Stimulated activated CD8-positive, alpha-beta memory T cell treated with anti-CD3 and anti-CD28 coated beads, Interleukin-4, amount 100 ng/mL, for 24 hours (primary cell): Measurements from ENCODE around the gene BBOF1.

Experiments
- DNase-seq: peaks from one replicate; pipeline ENCODE4 v3.0.0-alpha.2; 2020; ENCODE audit warnings: low read depth

The BBOF1 gene

DNA sequence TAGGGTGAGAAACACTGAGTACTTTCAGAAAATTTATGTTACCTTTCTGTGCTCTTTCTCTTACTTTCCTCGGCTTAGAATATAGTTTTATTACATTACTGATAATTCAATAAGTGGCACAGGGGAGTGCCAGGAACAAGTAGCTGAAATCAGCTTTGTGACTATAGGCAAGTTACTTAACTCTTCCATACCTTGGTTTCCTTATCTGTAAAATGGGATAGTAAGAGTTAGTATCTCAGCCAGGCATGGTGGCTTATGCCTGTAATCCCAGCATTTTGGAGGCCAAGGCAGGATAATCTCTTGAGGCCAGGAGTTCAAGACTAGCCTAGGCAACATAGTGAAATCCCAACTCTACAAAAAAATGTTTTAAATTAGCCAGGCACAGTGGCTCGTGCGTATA, 15.4 kb downstream of the BBOF1 start:
- DNase-seq, result no peak

DNA sequence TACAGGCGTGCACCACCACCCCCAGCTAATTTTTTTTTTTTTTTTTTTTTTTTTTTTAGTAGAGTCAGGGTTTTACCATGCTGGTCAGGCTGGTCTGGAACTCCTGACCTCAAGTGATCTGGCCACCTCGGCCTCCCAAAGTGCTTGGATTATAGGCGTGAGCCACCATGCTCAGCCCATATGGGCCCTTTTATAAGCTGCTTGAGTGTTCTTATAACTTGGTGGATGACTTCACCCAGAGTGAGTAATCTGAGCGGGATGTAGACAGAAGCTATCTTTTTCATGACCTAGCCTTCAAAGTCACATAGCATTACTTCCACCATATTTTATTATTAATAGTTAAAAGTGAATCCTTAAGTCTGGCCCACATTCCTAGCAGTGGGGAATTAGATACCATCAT, 16.4 kb downstream of the BBOF1 start:
- no peak for DNase-seq

DNA sequence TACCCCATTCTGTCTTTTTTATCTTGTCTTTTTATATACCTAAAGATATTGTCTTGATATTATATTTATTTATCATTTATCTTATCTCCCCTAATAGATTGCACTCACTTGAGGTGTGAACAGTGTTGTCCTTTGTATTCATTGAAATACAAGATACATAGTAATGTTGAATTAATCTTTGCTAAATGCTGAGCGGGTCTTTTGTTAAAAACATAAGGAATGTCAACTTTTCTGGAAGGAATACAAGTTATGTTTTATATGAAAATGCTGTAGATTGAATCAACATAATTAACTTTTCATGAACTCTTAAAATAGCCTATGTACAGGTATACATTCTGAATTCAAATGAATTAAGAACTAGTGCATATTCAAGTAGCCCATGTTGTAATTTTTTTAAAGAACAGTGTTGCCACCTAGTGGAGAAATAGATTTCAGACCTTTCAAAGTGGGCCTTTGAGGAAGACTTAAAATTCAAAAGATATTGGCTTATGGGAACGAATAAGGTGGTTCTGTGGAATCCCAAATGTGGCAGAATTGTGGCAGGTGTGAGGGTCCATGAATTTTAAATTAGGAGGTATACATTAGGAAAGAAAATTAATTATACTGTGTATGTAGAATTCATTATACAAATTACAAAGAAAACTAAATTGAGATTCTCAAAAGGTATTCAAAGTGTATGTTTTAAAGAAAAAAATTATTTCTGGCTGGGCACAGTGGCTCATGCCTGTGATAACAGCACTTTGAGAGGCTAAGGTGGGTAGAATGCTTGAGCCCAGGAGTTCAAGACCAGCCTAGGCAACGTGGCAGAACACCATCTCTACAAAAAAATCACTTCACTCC, 19.1 kb downstream of the BBOF1 start:
- DNase-seq, result no peak

DNA sequence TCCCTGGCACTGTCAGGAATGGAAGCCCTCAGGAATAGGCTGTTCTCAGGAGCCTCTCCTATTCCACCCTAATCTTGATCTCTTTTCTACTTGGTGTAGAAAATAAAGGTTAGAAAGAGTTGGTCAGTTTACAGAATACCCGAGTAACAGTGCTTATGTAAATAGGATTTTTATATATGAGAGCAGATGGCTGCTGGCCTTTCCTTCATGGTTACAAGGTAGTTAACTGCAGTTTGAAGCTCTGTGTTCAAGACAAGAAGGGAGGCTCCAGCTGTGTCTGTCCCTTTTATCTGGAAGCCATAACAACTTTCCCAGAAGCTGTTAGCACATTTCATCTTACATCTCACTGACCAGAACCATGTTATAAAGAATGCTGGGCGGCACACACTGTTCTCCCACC, 23.1 kb downstream of the BBOF1 start:
- DNase-seq, result no peak

DNA sequence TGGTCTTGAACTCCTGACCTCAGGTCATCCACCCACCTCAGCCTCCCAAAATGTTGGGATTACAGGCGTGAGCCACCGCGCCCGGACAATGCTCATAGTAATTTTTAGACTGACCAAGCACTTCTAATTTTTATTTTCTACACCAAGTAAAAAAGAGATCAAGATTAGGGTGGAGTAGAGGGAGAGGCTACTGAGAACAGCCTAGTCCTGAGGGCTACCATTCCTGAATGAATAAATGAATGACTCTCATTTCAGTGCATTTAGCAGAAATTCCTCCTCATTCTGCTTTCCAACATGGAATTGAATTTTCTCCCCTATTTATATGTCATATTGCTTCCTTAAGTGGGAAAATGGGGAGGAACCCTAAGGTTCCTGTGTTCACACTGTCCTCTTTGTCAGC, 26.4 kb downstream of the BBOF1 start:
- no peak for DNase-seq

DNA sequence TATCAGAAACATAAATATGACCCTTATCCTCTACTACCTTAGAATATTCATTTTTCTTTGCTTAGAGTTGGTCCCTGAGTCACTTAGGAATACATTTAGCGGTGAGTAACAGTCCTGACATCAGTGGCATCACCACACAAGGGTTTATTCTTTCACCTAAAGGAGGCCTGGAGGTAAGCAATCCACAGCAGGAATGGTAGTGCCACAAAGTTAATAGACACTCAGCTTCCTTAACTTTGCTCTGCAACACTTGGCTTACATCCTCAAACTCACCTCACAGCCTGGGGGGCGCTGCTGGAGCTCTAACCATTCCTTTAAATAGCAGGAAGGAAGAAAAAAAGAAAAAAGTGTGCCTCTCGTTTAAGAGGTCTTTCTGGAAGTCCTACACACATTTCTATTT, 29.1 kb downstream of the BBOF1 start:
- no peak for DNase-seq

DNA sequence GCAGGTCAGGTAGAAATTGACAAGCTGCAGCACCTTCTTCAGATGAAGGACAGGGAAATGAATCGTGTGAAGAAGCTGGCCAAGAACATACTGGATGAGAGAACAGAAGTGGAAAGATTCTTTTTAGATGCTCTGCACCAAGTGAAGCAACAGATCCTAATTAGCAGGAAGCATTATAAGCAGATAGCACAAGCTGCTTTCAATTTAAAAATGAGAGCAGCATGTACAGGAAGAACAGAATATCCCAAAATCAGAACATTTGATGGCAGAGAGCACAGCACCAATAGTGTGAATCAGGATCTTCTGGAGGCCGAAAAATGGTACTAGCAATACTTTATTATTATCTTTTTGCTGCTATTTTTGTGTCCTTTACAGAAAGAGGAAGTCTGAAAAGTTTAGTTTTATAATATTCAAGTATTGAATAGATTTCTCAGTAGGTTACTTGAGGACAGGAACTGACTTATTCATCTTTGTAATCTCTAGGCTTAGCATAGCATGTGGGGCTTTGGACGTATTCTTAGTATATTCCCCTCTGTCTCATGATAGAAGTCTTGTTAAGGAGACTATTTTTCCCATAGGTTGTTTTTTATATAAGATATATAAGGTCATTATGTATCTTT, 30.8 kb downstream of the BBOF1 start:
- no peak for DNase-seq

DNA sequence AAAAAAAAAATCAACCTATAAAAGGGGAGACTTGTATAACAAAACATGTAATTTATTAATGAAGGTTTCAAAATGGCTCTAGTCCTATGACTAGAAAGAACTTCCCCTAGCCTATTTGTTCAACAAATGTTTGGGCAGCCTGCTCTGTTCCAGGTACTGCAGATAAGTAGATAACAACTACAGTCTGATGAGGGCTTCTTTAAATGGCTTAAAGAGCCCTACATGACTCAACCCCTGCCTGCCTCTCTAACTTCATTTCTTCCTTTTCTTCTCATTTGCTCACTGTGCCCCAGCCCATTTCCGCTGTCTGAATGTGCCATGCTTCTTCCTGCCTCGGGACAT, 43.6 kb downstream of the BBOF1 start:
- DNase-seq, result no peak

DNA sequence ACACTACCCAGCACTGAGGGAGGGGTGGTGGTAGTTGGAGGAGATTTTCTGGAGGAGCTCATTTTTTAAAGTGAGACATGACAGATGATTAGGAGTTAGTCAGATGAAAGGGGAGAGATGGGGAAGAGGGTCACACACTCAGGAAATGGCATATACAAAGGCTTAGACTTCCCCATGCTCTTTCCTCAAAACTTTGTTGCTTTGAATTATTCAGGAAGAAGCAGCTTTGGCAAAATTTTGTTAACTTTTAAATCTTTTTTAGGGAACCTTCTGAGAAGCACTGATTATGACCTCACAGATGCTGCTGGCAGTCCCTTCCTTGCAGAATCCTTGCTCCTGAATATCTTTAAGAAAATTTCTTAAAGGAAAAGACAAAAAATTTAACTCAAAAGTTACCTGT, 45.3 kb downstream of the BBOF1 start:
- no peak for DNase-seq

DNA sequence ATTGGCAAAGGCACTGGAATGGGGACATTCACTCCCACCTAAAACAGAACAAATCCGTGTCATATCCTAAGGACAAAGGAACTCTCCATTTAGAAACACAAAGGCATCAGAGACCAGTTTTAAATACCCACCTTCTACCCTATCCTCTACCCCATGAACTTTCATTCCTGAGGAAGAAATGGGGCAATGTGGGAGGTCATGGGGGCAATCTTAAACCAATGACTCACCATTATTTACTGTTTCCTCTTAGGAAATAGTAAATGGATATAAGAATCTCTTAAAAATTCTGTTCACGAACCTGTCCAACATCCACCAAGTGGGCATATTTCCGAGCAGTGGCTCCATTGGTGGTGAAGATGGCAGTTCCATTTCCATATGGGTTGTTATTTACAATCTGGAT, 45.7 kb downstream of the BBOF1 start:
- no peak for DNase-seq

DNA sequence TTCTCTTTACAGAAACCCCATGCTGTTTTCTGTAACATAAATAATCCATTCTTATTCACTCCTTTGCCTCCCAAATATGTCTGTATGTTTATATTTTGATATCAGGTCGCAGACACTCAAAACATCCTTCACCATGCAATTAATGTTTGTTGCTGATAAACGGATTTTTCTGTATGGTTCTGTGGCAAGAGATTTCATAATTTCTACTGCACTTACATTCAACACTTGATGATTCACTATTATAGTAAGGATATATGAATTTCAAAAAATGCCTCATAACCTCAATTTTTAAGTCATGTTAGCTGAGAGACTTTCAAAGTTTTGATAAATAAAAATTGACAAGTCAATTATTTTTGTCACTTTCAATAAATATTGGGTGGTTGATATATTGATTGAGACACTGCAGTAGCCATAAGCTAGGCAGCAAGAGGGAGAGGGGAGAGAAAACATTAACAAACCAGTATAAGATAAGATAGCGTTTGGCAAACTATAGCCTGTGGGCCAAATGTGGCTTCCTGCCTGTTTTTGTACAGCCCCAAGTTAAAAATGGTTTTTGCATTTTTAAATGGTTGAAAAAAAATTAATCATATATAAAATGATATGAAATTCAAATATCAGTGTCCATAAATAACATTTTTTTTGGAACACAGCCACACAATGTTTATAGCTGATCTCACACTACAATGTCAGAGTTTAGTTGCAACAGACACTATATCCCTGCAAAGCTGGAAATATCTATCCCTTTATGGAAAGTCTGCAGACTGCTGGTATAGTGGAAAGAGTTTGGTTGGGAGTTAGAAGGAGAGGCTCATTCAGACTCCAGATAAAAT, 46.8 kb downstream of the BBOF1 start:
- no peak for DNase-seq

DNA sequence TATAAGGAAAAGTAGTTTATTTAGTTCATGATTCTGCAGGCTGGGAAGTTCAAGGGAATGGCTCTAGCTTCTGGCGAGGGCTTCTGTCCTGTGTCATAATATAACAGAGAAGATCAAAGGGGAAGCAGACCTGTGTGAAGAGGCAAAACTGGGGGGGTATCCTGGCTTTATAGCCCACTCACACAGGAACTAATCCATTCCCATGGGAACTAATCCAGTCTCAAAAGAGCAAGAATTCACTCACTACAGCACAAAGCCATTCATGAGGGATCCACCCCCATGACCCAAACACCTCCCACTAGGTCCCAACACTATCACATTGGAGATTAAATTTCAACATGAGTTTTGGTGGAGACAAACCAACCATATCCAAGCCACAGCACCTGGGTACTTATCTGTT, 58.3 kb downstream of the BBOF1 start:
- DNase-seq, result no peak

DNA sequence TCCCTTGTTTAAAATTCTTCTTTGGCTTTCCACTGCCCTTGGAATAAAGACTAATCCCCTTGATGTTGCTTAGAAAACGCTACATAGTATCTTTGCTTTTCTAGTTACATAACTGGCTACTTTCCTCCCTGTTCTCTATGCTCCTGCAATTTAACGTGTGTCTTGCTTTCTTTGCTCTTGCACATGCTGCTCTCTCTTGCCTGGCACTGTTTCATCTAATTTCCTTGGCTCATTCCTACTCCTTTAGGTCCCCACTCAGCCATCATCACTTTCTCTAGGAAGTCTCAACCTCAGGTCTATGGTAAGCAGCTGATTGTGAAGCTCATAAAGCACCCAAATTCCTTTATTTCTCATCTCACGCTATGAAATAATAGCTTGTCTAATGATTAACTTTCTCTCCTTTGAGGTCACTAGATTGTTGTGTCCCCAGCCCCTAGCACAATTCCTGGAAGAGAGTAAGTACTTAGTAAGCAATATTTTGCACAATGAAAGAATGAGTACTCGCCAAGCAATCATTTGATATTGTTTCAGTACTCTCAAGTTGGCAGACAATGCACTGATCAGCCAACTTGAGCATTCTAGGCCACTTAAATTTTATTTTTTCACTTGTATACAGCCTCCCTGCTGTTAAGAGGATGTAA, 61.8 kb downstream of the BBOF1 start:
- DNase-seq, result no peak

DNA sequence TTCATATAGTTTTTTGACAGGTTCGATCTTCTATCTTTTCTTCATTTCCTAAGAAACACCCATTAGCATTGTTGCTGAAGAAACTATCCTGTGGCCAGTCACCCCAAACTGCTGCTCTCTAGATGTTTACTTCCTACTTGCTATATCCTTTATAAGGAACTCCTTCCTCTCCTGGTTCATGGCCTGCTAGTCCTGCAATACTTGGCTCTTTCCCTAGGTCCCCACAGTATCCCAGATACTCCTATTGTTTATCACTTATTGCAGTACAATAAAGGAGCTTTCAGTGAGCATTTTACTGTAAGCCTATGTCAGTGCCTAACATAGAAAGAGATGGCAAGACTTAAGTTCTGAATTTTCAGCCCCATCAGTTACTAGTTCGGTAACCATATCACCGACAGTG, 62.3 kb downstream of the BBOF1 start:
- DNase-seq, result no peak

DNA sequence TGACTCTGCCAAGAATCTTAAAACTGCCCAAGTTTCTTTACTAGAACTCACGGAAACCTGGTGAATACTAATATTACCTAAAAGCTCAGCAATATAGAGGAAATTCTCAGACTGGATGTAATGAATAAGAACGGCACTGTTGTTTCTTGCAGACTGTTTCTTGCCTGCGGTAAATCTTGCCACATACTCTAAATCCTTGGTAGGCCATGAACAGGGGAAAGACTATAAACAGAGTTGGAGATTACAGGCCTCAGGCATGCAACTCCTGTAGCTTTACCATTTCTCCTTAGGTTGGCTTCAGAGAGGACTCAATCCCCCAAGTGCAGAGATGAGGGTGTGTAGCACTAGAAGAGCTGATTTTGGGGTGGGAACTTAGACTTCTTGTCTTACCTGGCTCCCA, 64.0 kb downstream of the BBOF1 start:
- DNase-seq, result no peak

DNA sequence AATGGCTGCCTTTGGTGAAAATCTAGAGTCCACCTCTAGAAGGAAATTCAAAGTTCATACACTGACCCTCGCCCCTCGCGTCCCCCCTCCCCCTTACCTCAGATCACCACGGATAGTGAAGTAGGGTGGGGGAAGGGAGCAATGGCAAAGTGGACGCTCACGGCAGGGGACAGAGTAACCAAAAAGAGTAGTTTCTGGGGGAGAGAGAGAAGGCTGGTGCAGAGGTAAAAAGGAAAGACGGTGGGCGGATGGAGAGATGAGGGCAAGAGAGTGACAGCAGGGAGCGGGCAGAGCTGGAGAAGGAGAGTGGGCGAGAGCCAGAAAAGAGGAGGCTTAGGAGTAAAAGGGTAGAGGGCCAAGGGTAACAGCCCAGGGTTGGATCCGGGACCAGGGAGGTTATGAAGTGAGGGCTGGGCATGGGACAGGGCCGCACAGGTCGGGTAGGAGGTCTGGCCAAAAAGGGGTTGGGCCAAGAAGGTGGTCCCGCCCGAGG, 64.7 kb downstream of the BBOF1 start:
- no peak for DNase-seq

DNA sequence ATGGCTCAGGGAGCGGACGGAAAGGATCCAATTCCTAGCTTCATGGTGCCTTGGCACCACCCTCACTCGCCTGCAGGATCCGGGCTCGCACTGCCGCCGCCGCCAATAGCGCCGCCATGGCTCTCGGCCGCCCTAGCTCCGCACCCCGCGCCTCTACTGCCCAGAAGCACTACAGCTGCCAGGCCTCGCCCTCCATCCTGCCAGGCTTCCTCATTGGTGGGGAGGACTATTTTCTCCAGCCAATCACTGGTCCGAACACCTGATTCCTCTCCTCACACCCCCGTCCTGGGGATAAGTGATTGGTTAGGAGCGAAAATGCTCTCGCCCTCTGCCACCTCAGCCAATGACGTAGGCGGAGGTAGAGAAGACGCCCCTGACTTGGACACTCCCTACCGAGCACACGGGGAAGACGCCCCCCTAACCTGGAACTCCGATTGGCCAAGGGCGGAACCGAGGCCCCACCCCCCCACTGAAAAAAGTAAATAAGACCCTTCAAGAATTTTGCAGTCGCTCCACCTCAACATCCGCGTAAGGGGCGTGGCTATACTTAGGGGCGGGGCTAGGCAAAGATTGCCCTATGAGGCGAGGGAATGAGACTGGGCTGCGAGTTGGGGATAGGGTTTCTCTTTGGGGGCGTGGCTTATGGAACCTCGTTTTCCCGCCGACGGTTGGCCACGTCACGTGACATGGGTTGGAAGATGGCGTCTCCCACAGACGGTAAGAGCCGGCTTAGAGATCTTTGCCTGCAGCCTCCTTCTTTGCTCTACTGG, 65.3 kb downstream of the BBOF1 start, which contains the start of the genes ALDH6A1 and LIN52:
Gene ALDH6A1, minus strand, starts transcription at position 177 of the 770 bp plus-strand sequence. Its CDS starts 59 bp downstream, at position 118.
Gene LIN52, plus strand, starts transcription at position 680 of the 770 bp plus-strand sequence. Its CDS starts 19 bp downstream, at position 699.
- DNase-seq, result peak; percentile 100

DNA sequence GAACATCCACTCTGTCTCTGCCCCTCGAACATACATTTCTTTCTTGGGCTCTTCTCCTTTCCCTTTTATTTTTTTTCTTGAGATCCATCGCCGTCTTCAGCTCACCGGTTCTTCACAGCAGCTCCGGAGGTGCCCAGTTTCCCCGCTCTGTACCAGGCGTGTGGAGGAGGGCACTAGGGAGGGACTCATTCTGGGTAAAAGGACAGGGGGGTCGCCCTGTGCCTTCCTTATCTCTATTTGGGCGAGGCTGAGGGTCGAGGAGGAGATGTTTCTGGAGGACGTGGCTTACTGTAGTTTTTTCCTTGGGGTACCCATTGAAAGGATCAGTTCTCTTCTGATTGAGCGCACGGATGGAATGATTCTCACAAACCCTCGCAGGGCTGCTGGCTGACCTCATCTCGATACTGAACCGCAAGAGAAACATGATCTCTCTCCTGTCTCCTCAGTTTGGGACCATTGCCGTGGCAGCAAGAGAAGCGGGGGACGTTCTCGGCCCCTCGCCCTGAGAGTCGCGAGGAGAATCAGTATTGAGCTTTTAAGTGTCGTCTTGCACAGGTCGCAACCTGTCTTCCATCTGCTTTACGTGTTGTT, 66.0 kb downstream of the BBOF1 start:
- DNase-seq, result no peak

DNA sequence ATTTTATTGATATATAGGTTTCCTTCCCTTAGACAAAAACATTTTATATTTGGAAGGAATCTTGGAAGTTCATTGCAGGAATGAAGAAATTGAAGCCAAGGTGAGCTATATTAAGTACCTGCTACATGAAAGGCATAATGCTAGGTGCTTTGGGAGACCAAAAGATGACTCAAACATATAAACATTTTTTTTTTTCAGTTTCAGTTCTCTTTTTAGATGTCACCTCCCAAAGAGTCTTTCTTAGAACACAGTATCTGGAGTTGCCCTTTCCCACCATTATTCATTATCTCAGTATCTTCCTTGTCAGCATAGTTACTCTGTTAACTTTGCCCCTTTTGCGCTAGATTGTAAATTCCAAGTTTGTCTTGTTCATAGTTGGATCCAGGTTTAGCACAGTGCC, 66.7 kb downstream of the BBOF1 start:
- no peak for DNase-seq

DNA sequence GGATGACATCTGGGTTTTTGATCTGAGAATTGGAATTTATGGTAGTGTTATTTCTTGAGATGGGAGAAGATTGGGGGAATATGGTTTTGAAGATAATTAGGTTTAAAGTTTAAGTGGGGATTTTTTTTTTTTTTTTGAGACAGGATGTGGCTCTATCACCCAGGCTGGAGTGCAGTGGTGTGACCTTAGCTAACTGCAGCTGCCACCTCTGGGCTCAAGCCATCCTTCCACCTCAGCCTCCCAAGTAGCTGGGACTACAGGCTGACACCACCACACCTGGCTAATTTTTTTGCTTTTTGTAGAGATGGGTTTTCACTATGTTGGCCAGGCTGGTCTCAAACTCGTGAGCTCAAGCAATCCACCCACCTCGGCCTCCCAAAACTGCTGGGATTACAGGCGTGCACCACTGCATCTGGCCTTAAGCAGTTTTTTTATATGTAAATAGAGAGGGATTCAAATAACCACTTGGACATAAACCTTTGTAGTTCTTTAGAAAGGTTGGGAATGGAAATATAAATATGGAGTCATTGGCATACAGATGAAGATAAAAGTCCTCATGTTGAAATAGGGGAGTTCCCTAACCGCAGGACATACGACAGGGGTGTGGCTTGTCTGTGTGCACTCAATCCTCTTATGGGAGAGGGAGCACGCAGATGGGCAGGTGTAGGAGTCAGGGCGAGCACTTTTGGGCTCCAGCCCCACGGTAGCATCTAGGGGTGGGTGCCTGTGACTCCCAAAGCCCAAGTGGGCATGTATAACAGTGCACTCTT, 70.3 kb downstream of the BBOF1 start:
- DNase-seq, result no peak
